Stimulated activated CD4-positive, alpha-beta T cell treated with anti-CD3 and anti-CD28 coated beads, Interleukin-1b, Interleukin-23, amount 100 ng/mL, for 24 hours (primary cell): ENCODE measurements around the gene CYSLTR2.

Experiments used
- DNase-seq, 4 experiments: peaks; one replicate each; pipeline ENCODE4 v3.0.0-alpha.2; 2020; ENCODE audit warnings: low read depth in 4 of 4, low spot score in 1 of 4

CYSLTR2 gene

DNA sequence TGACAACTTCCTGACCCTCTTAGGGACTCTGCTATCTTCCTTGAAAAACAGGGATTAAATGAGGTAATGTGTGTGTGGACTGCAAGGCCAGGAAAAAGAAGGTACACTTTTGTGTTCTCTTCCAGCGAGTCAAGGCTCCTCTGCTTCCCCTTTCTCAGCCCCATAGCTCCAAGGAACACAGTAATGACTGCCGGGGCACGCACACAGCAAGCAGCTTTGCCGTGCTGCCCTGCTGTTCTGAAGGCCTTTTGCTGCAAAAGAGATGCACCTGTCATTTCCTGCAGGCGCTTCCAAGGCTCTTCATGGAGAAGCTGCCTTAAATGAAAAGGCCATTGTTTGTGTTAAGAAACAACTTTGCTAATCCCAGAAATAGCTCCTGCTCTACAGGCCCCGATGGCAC lies 84.6 kb downstream of the CYSLTR2 start:
- DNase-seq: no peak

- DNase-seq: no peak
These were observed 85.7 kb downstream of the CYSLTR2 start for GRCh38 chr13:48739386-48739964.

DNA sequence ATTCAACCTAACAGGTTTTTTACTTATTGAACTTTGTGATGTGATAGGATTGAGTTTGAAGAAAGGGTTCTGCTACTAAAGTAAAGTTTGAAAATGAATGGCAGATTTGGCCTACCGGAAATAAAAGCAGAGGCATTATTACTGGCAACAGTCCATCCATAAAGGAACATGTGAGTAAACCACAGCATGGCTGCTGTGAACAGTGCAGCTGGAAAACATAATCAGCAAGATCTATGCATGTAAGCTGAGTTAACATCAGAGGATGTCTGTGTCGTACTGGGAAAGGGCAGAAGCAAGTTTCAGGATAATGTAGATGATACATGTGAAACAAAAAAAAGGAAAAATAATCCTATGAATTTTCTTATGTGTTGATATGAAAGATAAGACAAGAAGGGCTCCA lies 87.6 kb downstream of the CYSLTR2 start:
- DNase-seq: no peak

DNA sequence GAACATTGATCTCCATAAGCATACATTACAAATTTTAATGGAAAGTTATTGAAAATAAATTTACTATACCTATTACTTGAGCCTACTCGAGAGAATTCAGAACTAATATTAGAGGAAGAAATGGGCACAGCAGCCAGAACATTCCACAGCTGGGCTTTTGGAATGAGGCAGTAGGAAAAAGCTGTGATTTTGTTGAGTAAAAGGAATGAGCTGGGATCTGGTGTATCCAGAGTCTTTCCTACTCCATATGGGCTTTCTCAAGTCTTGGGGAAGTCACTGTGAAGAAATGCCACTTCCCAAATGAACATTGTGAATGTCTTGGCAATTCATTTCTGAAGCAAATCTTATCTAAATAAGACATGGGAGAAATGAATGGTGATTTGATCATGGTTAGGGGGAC lies 93.1 kb downstream of the CYSLTR2 start:
- DNase-seq: no peak

GRCh38 chr13:48748681-48749080 lies 95.0 kb downstream of the CYSLTR2 start:
- no peak for DNase-seq

DNA sequence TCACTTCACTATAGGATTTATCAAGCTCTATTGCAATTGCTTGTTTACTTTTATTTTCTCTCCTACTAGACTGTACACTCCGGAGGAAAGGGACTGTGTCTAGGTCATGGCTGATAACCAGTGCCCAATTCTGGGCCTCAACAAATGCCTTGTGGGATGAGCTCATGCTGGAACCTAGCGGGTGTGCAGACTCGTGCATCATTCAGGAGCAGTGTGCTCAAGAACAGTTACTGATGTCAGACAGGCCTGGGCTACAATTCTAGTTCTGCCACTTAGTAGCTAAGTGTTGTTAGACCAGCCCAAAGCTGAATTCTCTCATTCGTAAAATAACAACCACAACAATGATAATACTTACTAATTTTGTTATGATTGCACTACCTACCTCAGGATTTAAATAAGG lies 95.4 kb downstream of the CYSLTR2 start:
- DNase-seq: no peak

DNA sequence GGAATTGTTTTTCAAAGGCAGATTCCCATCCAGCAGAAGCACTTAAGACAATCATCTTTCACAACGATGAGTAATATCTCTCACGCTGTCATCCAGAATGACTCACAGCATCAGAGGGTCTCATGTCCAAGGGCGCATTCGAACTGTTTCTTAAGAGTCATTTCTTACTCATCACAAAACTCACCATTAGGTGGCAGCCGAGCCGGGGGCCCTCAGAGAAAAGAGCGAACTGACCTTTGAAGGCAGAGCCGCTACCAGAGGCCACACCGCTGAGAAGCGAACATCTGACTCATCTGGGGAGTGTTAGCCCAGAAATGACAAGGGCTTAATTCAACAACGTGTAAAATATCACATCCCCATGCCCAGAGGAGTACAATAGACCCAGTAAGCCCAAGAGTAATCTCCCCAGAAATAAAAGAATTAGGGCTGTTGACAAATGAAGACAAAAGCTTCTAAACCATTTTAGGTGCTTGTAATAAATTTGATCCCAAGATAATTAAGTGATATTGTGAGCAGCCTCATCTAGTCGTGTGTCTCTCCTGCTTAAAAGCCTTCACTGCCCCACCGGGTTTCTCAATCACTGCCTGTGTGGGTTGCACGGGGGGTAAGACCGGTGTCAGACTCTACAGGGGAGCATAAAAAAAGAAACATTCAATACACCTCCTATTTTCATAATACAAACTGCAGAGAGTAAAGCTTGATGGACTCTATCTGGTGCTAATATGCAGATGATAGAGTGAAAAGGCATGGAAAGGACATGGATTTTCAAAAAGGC lies 96.2 kb downstream of the CYSLTR2 start:
- peak; percentile 28 to 70 (median 48) for DNase-seq

DNA sequence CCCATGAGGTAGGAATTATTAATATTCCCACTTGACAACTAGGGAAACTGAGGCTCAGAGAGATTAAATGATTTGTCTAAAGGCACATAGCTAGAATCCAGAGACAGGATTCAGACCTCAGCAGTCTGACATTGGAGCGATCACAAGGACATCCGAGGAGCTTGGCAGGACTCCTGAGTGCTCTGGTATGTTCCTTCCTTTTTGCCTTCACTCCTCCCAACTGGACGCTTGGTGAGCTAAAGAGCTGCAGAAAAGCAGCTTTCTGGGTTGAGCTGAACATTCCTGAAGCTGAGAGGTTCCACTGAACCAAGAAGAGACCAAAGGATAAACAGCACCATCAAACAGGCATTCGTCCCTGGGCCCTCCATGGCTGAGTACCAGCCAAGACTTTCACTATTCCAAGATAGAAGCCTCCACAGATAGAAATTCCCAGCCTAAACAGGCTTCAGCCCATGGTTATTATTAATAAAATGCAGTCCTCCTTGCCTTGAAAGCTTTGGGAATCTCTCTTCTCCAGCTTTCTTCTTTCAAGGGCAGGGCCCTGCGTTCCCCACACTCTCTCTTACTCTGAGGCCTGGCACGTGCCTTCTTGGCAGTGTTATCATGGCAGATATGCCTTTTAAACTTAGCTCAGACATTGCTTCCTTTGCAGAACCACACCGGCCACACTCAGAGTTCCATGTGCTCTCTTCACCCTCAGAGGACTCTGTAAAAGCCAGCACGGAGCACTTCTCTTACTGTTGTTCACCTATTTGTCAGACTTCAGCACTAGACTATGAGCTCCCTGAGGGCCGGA lies 97.1 kb downstream of the CYSLTR2 start:
- no peak for DNase-seq

DNA sequence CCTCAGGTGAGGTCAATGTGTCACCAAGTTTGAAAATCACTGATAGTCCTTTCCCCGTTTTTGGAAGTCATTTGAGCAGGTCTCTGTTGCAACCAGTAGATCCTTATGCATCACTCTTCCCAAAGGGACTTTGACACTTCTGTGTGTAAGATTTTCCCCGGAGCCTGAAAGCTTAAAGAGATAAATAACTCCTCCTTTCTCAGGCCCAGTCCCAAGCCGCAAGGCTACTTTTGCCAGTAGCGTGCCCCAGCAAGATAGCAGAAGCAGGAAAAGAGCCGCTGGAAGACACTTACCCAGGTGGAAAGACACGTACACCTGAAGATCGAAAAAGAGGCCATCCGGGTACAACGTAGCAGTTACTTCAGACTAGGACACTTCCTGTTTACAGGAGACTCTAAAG lies 106.9 kb downstream of the CYSLTR2 start:
- no peak for DNase-seq
